Testis (tissue), 3 donors: Measurements from ENCODE around the gene ALPI. TPM values are rescaled to one million over a fixed set of nuclear protein-coding genes. Genes with fewer than 3 reads are reported as not detected.

Experiments
- DNase-seq: peaks from one replicate; pipeline ENCODE4 v3.0.0-alpha.2; 2019
- H3K27ac ChIP-seq, 2 donors: fragments of 200-600 bp; sonication (generic); one replicate each; pipeline ENCODE4 v1.5.1; 2019
- H3K27me3 ChIP-seq: fragments of 200-600 bp; sonication (generic); one replicate; pipeline ENCODE4 v1.5.1; 2019
- H3K36me3 ChIP-seq: fragments of 200-600 bp; sonication (generic); one replicate; pipeline ENCODE4 v1.5.1; 2017; ENCODE audit warnings: low read depth; ENCODE audit errors: missing control alignments
- H3K4me1 ChIP-seq: fragments of 200-600 bp; sonication (generic); one replicate; pipeline ENCODE4 v1.5.1; 2019
- H3K4me3 ChIP-seq, 2 donors: fragments of 200-600 bp; sonication (generic); one replicate each; pipeline ENCODE4 v1.5.1; 2017 to 2019
- H3K9me3 ChIP-seq: fragments of 200-600 bp; sonication (generic); one replicate; pipeline ENCODE4 v1.5.1; 2017
- CTCF ChIP-seq, 3 experiments: fragments of 450-650 bp in 2 of 3; fragments of 200-600 bp in 1 of 3; sonication (generic) in 1 of 3; IDR thresholded peaks; one replicate each; pipeline ENCODE4 v1.5.1; 2016 to 2019; ENCODE audit warnings: antibody characterized with exemption in 3 of 3, mild to moderate bottlenecking in 2 of 3, moderate library complexity in 1 of 3
- POLR2A ChIP-seq: fragments of 450-650 bp; IDR thresholded peaks from one replicate; pipeline ENCODE4 v1.6.1; 2017; ENCODE audit warnings: antibody characterized with exemption, mild to moderate bottlenecking, moderate library complexity
- WGBS, 2 donors: methylation state at CpG; one replicate each; pipeline ENCODE4 v1.1.5; 2018; 5-methylcytosine and 5-hydroxymethylcytosine counted together
- intact Hi-C: fragments of 100-400 bp; cut with DNase I; formaldehyde crosslinking; loops from one replicate; pipeline ENCODE4 v1.15.1; 2023; ENCODE audit warnings: low total_unique reads
- polyA plus RNA-seq: library from polyadenylated mRNA; stranded (reverse); fragments of 350-450 nt; fragmentation: Illumina TruSeq; extraction: RNeasy Lipid Tissue Mini Kit (QIAGEN cat#74804); gene quantifications from one replicate; pipeline ENCODE4 v1.2.3, GENCODE V29; 2014; ENCODE audit warnings: low read depth, low replicate concordance; ENCODE audit not compliant: insufficient read depth
- total RNA-seq, 2 donors: library from RNA; depleted of rRNA; stranded (reverse); fragments of >200 nt; gene quantifications; one replicate each; pipeline ENCODE4 v1.2.3, GENCODE V29; 2016

Gene ALPI
- total and polyA plus RNA-seq, 3 donors from 2014 or later, result 0.16 to 0.43 TPM; not detected in 1

- intact Hi-C loops, result no loop called here
- Histone ChIP-seq H3K27me3 (no peaks in the 10 kb centered on the region), H3K4me1 (peaks cover 16% of the 10 kb centered on the region), H3K36me3 (no peaks in the 10 kb centered on the region), H3K9me3 (no peaks in the 10 kb centered on the region), H3K4me3 (no peak overlapping the region), H3K27ac (no peak overlapping the region)
- DNase-seq, result no peak
- no peak for TF ChIP-seq CTCF (IDR thresholded peaks at IDR 0.05)
- no peak for TF ChIP-seq POLR2A
- 67 to 83% methylated on average over 3 to 4 of the region's 4 CpGs for WGBS, 2 donors
Observed at GRCh38 chr2:232506709-232507108, 50.8 kb downstream of the ALPI start.

- WGBS, 2 donors, result 91 to 95% methylated on average over 6 to 7 of the region's 7 CpGs
- Histone ChIP-seq H3K36me3 (no peaks in the 10 kb centered on the region), H3K4me1 (peaks cover 4% of the 10 kb centered on the region), H3K9me3 (no peaks in the 10 kb centered on the region), H3K27ac (no peak overlapping the region), H3K27me3 (no peaks in the 10 kb centered on the region), H3K4me3 (no peak overlapping the region)
- TF ChIP-seq CTCF (IDR thresholded peaks at IDR 0.05) (no peak), POLR2A (no peak)
- intact Hi-C loops, result no loop called here
- DNase-seq, result no peak
Observed at GRCh38 chr2:232508251-232508650, 52.3 kb downstream of the ALPI start.

Other genes with a start within 250 kb of the ALPI start
- under 1 TPM; 0.25 to 0.87 TPM for gene ALPP, start 77.4 kb upstream of the ALPI start, total RNA-seq
- not detected for gene ALPP, start 77.4 kb upstream of the ALPI start, polyA plus RNA-seq
- gene ALPG, start 49.3 kb upstream of the ALPI start, total RNA-seq, result 1 to 10 TPM in 1 of 2 donors, under 1 TPM in 1; 0.93 to 1.0 TPM
- 0.44 TPM for gene ALPG, start 49.3 kb upstream of the ALPI start, polyA plus RNA-seq
- gene ECEL1, start 31.7 kb downstream of the ALPI start, total RNA-seq, result 1 to 10 TPM; 2.7 to 8.7 TPM
- 4.3 TPM for gene ECEL1, start 31.7 kb downstream of the ALPI start, polyA plus RNA-seq
- gene PRSS56, start 64.2 kb downstream of the ALPI start, total RNA-seq, result 1 to 10 TPM in 1 of 2 donors, under 1 TPM in 1; 0.87 to 1.2 TPM
- gene PRSS56, start 64.2 kb downstream of the ALPI start, polyA plus RNA-seq, result 0.86 TPM
- under 1 TPM; 0.16 to 0.56 TPM for gene CHRND, start 70.0 kb downstream of the ALPI start, total RNA-seq
- gene CHRND, start 70.0 kb downstream of the ALPI start, polyA plus RNA-seq, result 0.63 TPM
- gene CHRNG, start 83.5 kb downstream of the ALPI start, total RNA-seq, result not detected
- 0.26 TPM for gene CHRNG, start 83.5 kb downstream of the ALPI start, polyA plus RNA-seq
- 1 to 10 TPM; 9.2 to 9.4 TPM for gene TIGD1, start 94.4 kb downstream of the ALPI start, total RNA-seq
- 6.8 TPM for gene TIGD1, start 94.4 kb downstream of the ALPI start, polyA plus RNA-seq
- 10 to 100 TPM; 56.3 to 67.5 TPM for gene EIF4E2, start 94.5 kb downstream of the ALPI start, total RNA-seq
- 93.5 TPM for gene EIF4E2, start 94.5 kb downstream of the ALPI start, polyA plus RNA-seq
- gene EFHD1, start 177.5 kb downstream of the ALPI start, total RNA-seq, result 10 to 100 TPM; 16.5 to 22.9 TPM
- 51.5 TPM for gene EFHD1, start 177.5 kb downstream of the ALPI start, polyA plus RNA-seq
- gene GIGYF2, start 241.2 kb downstream of the ALPI start, total RNA-seq, result 100 to 1,000 TPM; 150 to 173 TPM
- gene GIGYF2, start 241.2 kb downstream of the ALPI start, polyA plus RNA-seq, result 107 TPM